HepG2 (cell line): Measurements from ENCODE around the gene OMA1. TPM values are rescaled to one million over a fixed set of nuclear protein-coding genes. Genes with fewer than 3 reads are reported as not detected.

Source experiments
- ATAC-seq: fragments of 200-7000 bp; cut with Tn5 transposase; 3 replicates; pipeline ENCODE4 v1.9.1; 2020; ENCODE audit warnings: mild to moderate bottlenecking, moderate library complexity
- BruUV-seq: library from RNA; stranded (reverse); fragments of 400-500 nt; replicated peaks from 2 replicates; lab custom pipeline; 2021; lab: Mats Ljungman, UMichigan
- CTCF ChIA-PET: fragments of 300-600 bp; formaldehyde crosslinking; extraction: SDS; loops from one replicate; lab custom pipeline; 2021; ENCODE audit warnings: low total read pairs, inconsistent platforms, low intra/inter-chr PET ratio; lab: Yijun Ruan, JAX
- POLR2A ChIA-PET: fragments of 350-600 bp; sonication (Branson Sonifier 250); formaldehyde crosslinking; loops from one replicate; lab custom pipeline; 2020; ENCODE audit warnings: antibody characterized with exemption, inconsistent platforms; lab: Yijun Ruan, JAX
- DNase-seq: peaks from one replicate; pipeline ENCODE4 v3.0.0-alpha.2; 2015; ENCODE audit warnings: low spot score
- FAIRE-seq: peaks from 3 replicates; lab custom pipeline; 2011; peaks lifted over from hg19 to GRCh38; lab: Jason Lieb, UNC
- H2AFZ ChIP-seq: one replicate; pipeline ENCODE4 v1.6.1; 2011; ENCODE audit warnings: low read length, inconsistent platforms
- H3K27ac ChIP-seq: fragments of 300-600 bp; 3 replicates; pipeline ENCODE4 v1.8.0; 2011; ENCODE audit warnings: mixed run types, mild to moderate bottlenecking, mixed read lengths, low read length, inconsistent platforms; ENCODE audit not compliant: insufficient read depth; ENCODE audit errors: extremely low read length
- H3K27me3 ChIP-seq, 2 experiments: fragments of 200-600 bp in 1 of 2; 2 replicates in 1 of 2; 3 replicates in 1 of 2; pipeline versions ENCODE4 v1.6.0 to v1.8.0; 2011; ENCODE audit warnings: low read length in 2 of 2, mild to moderate bottlenecking in 2 of 2, moderate library complexity in 2 of 2, inconsistent platforms in 1 of 2; ENCODE audit not compliant: insufficient read depth in 2 of 2, control insufficient read depth in 1 of 2
- H3K36me3 ChIP-seq, 2 experiments: fragments of 200-600 bp in 1 of 2; replicated peaks in 1 of 2; 2 replicates in 1 of 2; 3 replicates in 1 of 2; pipeline versions ENCODE4 v1.5.1 to v1.8.0; 2011; ENCODE audit warnings: low read length in 2 of 2, inconsistent platforms in 1 of 2; ENCODE audit not compliant: insufficient read depth in 2 of 2, control insufficient read depth in 1 of 2
- H3K4me1 ChIP-seq: 2 replicates; pipeline ENCODE4 v1.5.1; 2012; ENCODE audit warnings: low read length, inconsistent platforms; ENCODE audit not compliant: insufficient read depth
- H3K4me2 ChIP-seq: 2 replicates; pipeline ENCODE4 v1.6.0; 2011; ENCODE audit warnings: low read depth, low read length, inconsistent platforms
- H3K4me3 ChIP-seq, 3 experiments: fragments of 200-600 bp in 1 of 3; sonication (generic), shearing (Covaris generic) in 1 of 3; replicated peaks in 1 of 3; 2 replicates each; pipeline ENCODE4 v1.5.1; 2011 to 2016; ENCODE audit warnings: low read length in 3 of 3, inconsistent platforms in 2 of 3, low read depth in 2 of 3, mild to moderate bottlenecking in 2 of 3, control low read depth in 1 of 3, mixed read lengths in 1 of 3; ENCODE audit not compliant: insufficient read depth in 1 of 3
- H3K79me2 ChIP-seq: one replicate; pipeline ENCODE4 v1.6.1; 2011; ENCODE audit warnings: low read length, inconsistent platforms; ENCODE audit not compliant: insufficient read depth
- H3K9ac ChIP-seq: 2 replicates; pipeline ENCODE4 v1.6.0; 2011; ENCODE audit warnings: mild to moderate bottlenecking, low read depth, low read length, inconsistent platforms; ENCODE audit not compliant: insufficient read depth
- H3K9me3 ChIP-seq: 2 replicates; pipeline ENCODE4 v1.5.1; 2012; ENCODE audit warnings: mild to moderate bottlenecking, low read length
- H4K20me1 ChIP-seq: 2 replicates; pipeline ENCODE4 v1.6.0; 2011; ENCODE audit warnings: inconsistent platforms, mild to moderate bottlenecking, low read length, moderate library complexity; ENCODE audit not compliant: insufficient read depth
- ATF7-NPFF ChIP-seq: sonication (generic); formaldehyde crosslinking; IDR thresholded peaks from 2 replicates; pipeline ENCODE4 v1.8.1; 2023; ENCODE audit warnings: mild to moderate bottlenecking, low read depth, missing genetic modification reagents, moderate library complexity
- FOXA3 ChIP-seq: IDR thresholded peaks from 2 replicates; pipeline ENCODE4 v1.6.1; 2016; ENCODE audit warnings: missing genetic modification reagents, missing compliant biosample characterization
- TBX2 ChIP-seq: sonication (generic); formaldehyde crosslinking; IDR thresholded peaks from 2 replicates; pipeline ENCODE4 v1.5.0; 2020; ENCODE audit warnings: missing genetic modification reagents, mild to moderate bottlenecking, borderline replicate concordance
- ZBTB20 ChIP-seq: sonication (generic); formaldehyde crosslinking; IDR thresholded peaks from 2 replicates; pipeline ENCODE4 v1.8.1; 2023; ENCODE audit warnings: missing genetic modification reagents, low read depth, mild to moderate bottlenecking, borderline replicate concordance
- ZBTB40 ChIP-seq, 2 experiments: fragments of 450-650 bp in 1 of 2; sonication (generic) in 1 of 2; formaldehyde crosslinking in 1 of 2; IDR thresholded peaks; 2 replicates each; pipeline versions ENCODE4 v1.6.1 to v1.8.0; 2016 to 2022; ENCODE audit warnings: antibody characterized with exemption in 1 of 2, mild to moderate bottlenecking in 1 of 2, missing genetic modification reagents in 1 of 2
- ZNF281 ChIP-seq: sonication (generic); formaldehyde crosslinking; IDR thresholded peaks from 2 replicates; pipeline ENCODE4 v1.4.0; 2020; ENCODE audit warnings: missing genetic modification reagents, borderline replicate concordance
- ZNF543 ChIP-seq: sonication (generic); formaldehyde crosslinking; IDR thresholded peaks from 2 replicates; pipeline ENCODE4 v1.4.0; 2020; ENCODE audit warnings: mild to moderate bottlenecking, missing genetic modification reagents
- ZNF747 ChIP-seq: sonication (generic); formaldehyde crosslinking; IDR thresholded peaks from 2 replicates; pipeline ENCODE4 v1.8.1; 2023; ENCODE audit warnings: missing genetic modification reagents, mild to moderate bottlenecking, borderline replicate concordance
- ZNF879 ChIP-seq: sonication (generic); formaldehyde crosslinking; IDR thresholded peaks from 2 replicates; pipeline ENCODE4 v1.8.1; 2023; ENCODE audit warnings: missing genetic modification reagents
- WGBS: methylation state at CpG from one replicate; pipeline ENCODE4 v1.1.6; 2017; ENCODE audit warnings: low lambda C conversion rate; 5-methylcytosine and 5-hydroxymethylcytosine counted together
- in situ Hi-C: cut with HindIII; loops from 2 replicates; pipeline ENCODE4 v1.10.0; 2017; ENCODE audit warnings: low pct_unique_long_range_greater_than_20kb; ENCODE audit not compliant: extremely low pct_ligation_motif_present
- intact Hi-C: fragments of 100-400 bp; cut with micrococcal nuclease; formaldehyde crosslinking; loops from one replicate; pipeline ENCODE4 v1.10.0; 2022; ENCODE audit not compliant: unreplicated experiment
- polyA plus RNA-seq, 8 experiments: library from polyadenylated mRNA; depleted of rRNA in 3 of 8; stranded (reverse) in 7 of 8; unstranded in 1 of 8; fragments of >200 nt; fragmentation: Illumina TruSeq in 4 of 8; extraction: Trizol in 4 of 8; gene quantifications; 2 replicates each; pipeline versions ENCODE4 v1.2.1 to v1.2.3, GENCODE V29; 2011 to 2016; ENCODE audit warnings: low read depth in 4 of 8, missing spikeins in 1 of 8, mixed read lengths in 1 of 8; ENCODE audit not compliant: insufficient read depth in 1 of 8
- total RNA-seq, 5 experiments: library from RNA; depleted of rRNA; stranded (reverse); fragments of >200 nt; fragmentation: Illumina TruSeq; extraction: Trizol; gene quantifications; 2 replicates each; pipeline ENCODE4 v1.2.3, GENCODE V29; 2016; ENCODE audit warnings: low read depth in 1 of 5

OMA1 gene
- total and polyA plus RNA-seq, 2 of the 13 experiments (the other 11 are each of a cell fraction or from before 2014, with no cell fraction given) = 7.0 to 26.9 TPM

GRCh38 chr1:58561633-58562032 lies 15.1 kb upstream of the OMA1 start (continued):
- TF ChIP-seq ZBTB40 (IDR thresholded peaks at IDR 0.05) = no peak
- TF ChIP-seq ZBTB40 (CRISPR knock-in tag; IDR thresholded peaks at IDR 0.05) = no peak
- no peak for TF ChIP-seq ZNF747 (CRISPR knock-in tag)

GRCh38 chr1:58555393-58555792 lies 8.9 kb upstream of the OMA1 start:
- Histone ChIP-seq H4K20me1 (no peaks in the 10 kb centered on the region), H3K4me3 (no peak overlapping the region), H3K36me3 (no peaks in the 10 kb centered on the region), H3K9me3 (no peaks in the 10 kb centered on the region; the same call in 1 of the 2 replicates), H2AFZ (no peak overlapping the region), H3K27ac (no peak overlapping the region), H3K4me2 (no peak overlapping the region), H3K9ac (no peak overlapping the region), H3K27me3 (peaks cover 0 to 4% of the 10 kb centered on the region in 2 experiments; a peak in 2 of 5 replicates), H3K79me2 (no peaks in the 10 kb centered on the region), H3K4me1 (peaks cover 9% of the 10 kb centered on the region)
- peak; percentile 37 for FAIRE-seq
- ChIA-PET CTCF (no interaction called here), POLR2A (interaction anchor here (1.0 kb wide), 1 partner anchor 9 kb away, joined by 3 read pairs; the partner anchor contains the start of gene OMA1)
- ATAC-seq = peak; percentile 66
- in situ Hi-C loops = no loop called here
- no TSS peak for BruUV-seq
- DNase-seq = peak; percentile 46
- WGBS = 3% methylated on average over 1 of the region's 1 CpG
- intact Hi-C loops = no loop called here
- TF ChIP-seq ZNF879 (CRISPR knock-in tag) = no peak
- TF ChIP-seq ATF7-NPFF (CRISPR knock-in tag) = no peak
- no peak for TF ChIP-seq ZBTB20 (CRISPR knock-in tag)
- TF ChIP-seq TBX2 (CRISPR knock-in tag) = no peak
- no peak for TF ChIP-seq ZNF281
- 0 out of 2 replicates have a peak, but pooled peaks have one; percentile 21 for TF ChIP-seq FOXA3 (CRISPR knock-in tag)
- TF ChIP-seq ZNF543 (CRISPR knock-in tag) = no peak
